GM12878 (cell line): ENCODE results near the gene GARRE1. TPM values are rescaled to one million over a fixed set of nuclear protein-coding genes. Genes with fewer than 3 reads are reported as not detected.

Experiments
- BCL3 ChIP-seq: IDR thresholded peaks from 2 replicates; pipeline ENCODE4 v1.6.1; 2011; ENCODE audit warnings: borderline replicate concordance, low read depth, mild to moderate bottlenecking, moderate library complexity, low read length; ENCODE audit not compliant: insufficient read depth, poor library complexity, severe bottlenecking
- CEBPZ ChIP-seq: fragments of 150-350 bp; IDR thresholded peaks from 2 replicates; pipeline ENCODE4 v1.6.1; 2016; ENCODE audit warnings: low read depth, low read length
- HDAC2 ChIP-seq: fragments of 200-600 bp; sonication (generic); IDR thresholded peaks from 2 replicates; pipeline ENCODE4 v1.6.1; 2017
- IKZF2 ChIP-seq, 2 experiments: fragments of 450-650 bp; IDR thresholded peaks; 2 replicates each; pipeline ENCODE4 v1.6.1; 2017; ENCODE audit warnings: mild to moderate bottlenecking in 2 of 2, moderate library complexity in 2 of 2
- KAT2A ChIP-seq: conservative IDR thresholded peaks from 2 replicates; pipeline ENCODE4 v1.6.1; 2011; ENCODE audit warnings: low read depth, low read length; ENCODE audit not compliant: control insufficient read depth
- NKRF ChIP-seq: fragments of 450-650 bp; conservative IDR thresholded peaks from 2 replicates; pipeline ENCODE4 v1.6.1; 2017; ENCODE audit warnings: mild to moderate bottlenecking, moderate library complexity
- POLR2AphosphoS2 ChIP-seq: IDR thresholded peaks from 2 replicates; pipeline ENCODE4 v1.6.1; 2011; ENCODE audit warnings: low read depth, mild to moderate bottlenecking, low read length, improper control_type of control experiment, moderate library complexity
- RUNX3 ChIP-seq: IDR thresholded peaks from 2 replicates; pipeline ENCODE4 v1.6.1; 2012; ENCODE audit warnings: low read length, inconsistent platforms
- SPI1 ChIP-seq: IDR thresholded peaks from 2 replicates; pipeline ENCODE4 v1.6.1; 2011; ENCODE audit warnings: low read depth, mild to moderate bottlenecking, low read length, moderate library complexity, borderline replicate concordance; ENCODE audit not compliant: insufficient read depth
- SREBF2 ChIP-seq: IDR thresholded peaks from 2 replicates; pipeline ENCODE4 v1.6.1; 2012; ENCODE audit warnings: mild to moderate bottlenecking, low read length
- TARDBP ChIP-seq: IDR thresholded peaks from 2 replicates; pipeline ENCODE4 v1.6.1; 2016; ENCODE audit warnings: borderline replicate concordance
- ZBED1 ChIP-seq: IDR thresholded peaks from 2 replicates; pipeline ENCODE4 v1.6.1; 2016; ENCODE audit warnings: borderline replicate concordance
- ZNF274 ChIP-seq: IDR thresholded peaks from one replicate; pipeline ENCODE4 v1.8.0; 2011; ENCODE audit not compliant: insufficient read length, insufficient read depth
- ZNF384 ChIP-seq: IDR thresholded peaks from 2 replicates; pipeline ENCODE4 v1.6.1; 2012; ENCODE audit warnings: low read depth, mild to moderate bottlenecking, low read length, improper control_type of control experiment, borderline replicate concordance
- polyA plus RNA-seq, 11 experiments: library from polyadenylated mRNA; depleted of rRNA in 4 of 11; unstranded in 6 of 11; stranded (reverse) in 5 of 11; fragments of >200 nt; fragmentation: Nextera tagmentation in 4 of 11; fragmentation: Illumina TruSeq in 1 of 11; extraction: Ambion mirVana in 4 of 11; extraction: Trizol in 1 of 11; gene quantifications; 1 replicate in 1 of 11; 2 replicates in 10 of 11; pipeline versions ENCODE4 v1.2.1 to v1.2.3, GENCODE V29; 2011 to 2016; ENCODE audit warnings: inconsistent platforms in 2 of 11, missing spikeins in 2 of 11, low read depth in 1 of 11
- total RNA-seq, 4 experiments: library from RNA; depleted of rRNA in 3 of 4; stranded (reverse); fragments of >200 nt in 3 of 4; fragmentation: Illumina TruSeq in 1 of 4; extraction: Trizol in 1 of 4; gene quantifications; 2 replicates each; pipeline versions ENCODE4 v1.2.1 to v1.2.3, GENCODE V29; 2013 to 2021
- TF ChIP-seq, protein P1 (sequence below): fragments of 450-650 bp; IDR thresholded peaks from 2 replicates; pipeline ENCODE4 v1.6.1; 2017; ENCODE audit warnings: mild to moderate bottlenecking, low read depth, inconsistent platforms; ENCODE audit not compliant: poor library complexity, severe bottlenecking
- TF ChIP-seq, protein P2 (sequence below): IDR thresholded peaks from 2 replicates; pipeline ENCODE4 v1.6.1; 2012; ENCODE audit warnings: low read depth, low read length, improper control_type of control experiment

The GARRE1 gene
- total and polyA plus RNA-seq, 10 of the 15 experiments (the other 5 are each of a cell fraction or from before 2014, with no cell fraction given): 1.1 to 9.4 (median 5.1) TPM

GRCh38 chr19:34254046-34254697 is at the start of gene GARRE1 (continued):
- TF ChIP-seq, protein P1, sequence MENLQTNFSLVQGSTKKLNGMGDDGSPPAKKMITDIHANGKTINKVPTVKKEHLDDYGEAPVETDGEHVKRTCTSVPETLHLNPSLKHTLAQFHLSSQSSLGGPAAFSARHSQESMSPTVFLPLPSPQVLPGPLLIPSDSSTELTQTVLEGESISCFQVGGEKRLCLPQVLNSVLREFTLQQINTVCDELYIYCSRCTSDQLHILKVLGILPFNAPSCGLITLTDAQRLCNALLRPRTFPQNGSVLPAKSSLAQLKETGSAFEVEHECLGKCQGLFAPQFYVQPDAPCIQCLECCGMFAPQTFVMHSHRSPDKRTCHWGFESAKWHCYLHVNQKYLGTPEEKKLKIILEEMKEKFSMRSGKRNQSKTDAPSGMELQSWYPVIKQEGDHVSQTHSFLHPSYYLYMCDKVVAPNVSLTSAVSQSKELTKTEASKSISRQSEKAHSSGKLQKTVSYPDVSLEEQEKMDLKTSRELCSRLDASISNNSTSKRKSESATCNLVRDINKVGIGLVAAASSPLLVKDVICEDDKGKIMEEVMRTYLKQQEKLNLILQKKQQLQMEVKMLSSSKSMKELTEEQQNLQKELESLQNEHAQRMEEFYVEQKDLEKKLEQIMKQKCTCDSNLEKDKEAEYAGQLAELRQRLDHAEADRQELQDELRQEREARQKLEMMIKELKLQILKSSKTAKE: no peak
- TF ChIP-seq, protein P2, sequence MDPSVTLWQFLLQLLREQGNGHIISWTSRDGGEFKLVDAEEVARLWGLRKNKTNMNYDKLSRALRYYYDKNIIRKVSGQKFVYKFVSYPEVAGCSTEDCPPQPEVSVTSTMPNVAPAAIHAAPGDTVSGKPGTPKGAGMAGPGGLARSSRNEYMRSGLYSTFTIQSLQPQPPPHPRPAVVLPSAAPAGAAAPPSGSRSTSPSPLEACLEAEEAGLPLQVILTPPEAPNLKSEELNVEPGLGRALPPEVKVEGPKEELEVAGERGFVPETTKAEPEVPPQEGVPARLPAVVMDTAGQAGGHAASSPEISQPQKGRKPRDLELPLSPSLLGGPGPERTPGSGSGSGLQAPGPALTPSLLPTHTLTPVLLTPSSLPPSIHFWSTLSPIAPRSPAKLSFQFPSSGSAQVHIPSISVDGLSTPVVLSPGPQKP: peak; percentile 72
- TF ChIP-seq IKZF2 (IDR thresholded peaks at IDR 0.05) (no peak), SREBF2 (no peak), NKRF (no peak), TARDBP (no peak), HDAC2 (no peak), CEBPZ (no peak), ZBED1 (no peak), POLR2AphosphoS2 (peak; percentile 46; the same call in 1 of the 2 replicates), KAT2A (no peak), ZNF384 (no peak), BCL3 (no peak), SPI1 (no peak), ZNF274 (no peak), RUNX3 (no peak)
